ENCODE data around the gene IFNL1. TPM values are rescaled to one million over a fixed set of nuclear protein-coding genes. Genes with fewer than 3 reads are reported as not detected.
A peak's percentile ranks its signal among the peaks of the same experiment; 100 is the strongest.

IFNL1 gene
- total RNA-seq, 1 experiment from 2014 or later = not detected

GRCh38 chr19:39321117-39321831, 25.1 kb downstream of the IFNL1 start:
- H3K27me3 Mint-ChIP-seq (ENCODE audit: insufficient read depth, unreplicated experiment) = peaks cover 12% of the 10 kb centered on the region
- CTCF ChIA-PET = no interaction called here
- H3K4me3 Mint-ChIP-seq (ENCODE audit: unreplicated experiment) = peak overlapping the region; percentile 69
- H3K36me3 Mint-ChIP-seq (ENCODE audit: insufficient read depth, unreplicated experiment) = no peaks in the 10 kb centered on the region
- H3K27ac Mint-ChIP-seq (ENCODE audit: low read depth, unreplicated experiment) = no peak overlapping the region
- no peak for DNase-seq (ENCODE audit: unreplicated experiment)
- no TSS peak for BruUV-seq (replicated peaks)
- POLR2A ChIA-PET = no interaction called here
- H3K9me3 Mint-ChIP-seq (ENCODE audit: unreplicated experiment) = no peaks in the 10 kb centered on the region
- no peak for TF ChIP-seq CTCF (IDR thresholded peaks at IDR 0.05; ENCODE audit: unreplicated experiment)
- no peaks in the 10 kb centered on the region for H3K4me1 Mint-ChIP-seq (ENCODE audit: insufficient read depth, unreplicated experiment)
- intact Hi-C loops (cut with micrococcal nuclease) = loop anchor here (10.0 kb wide), 1 partner anchor 126 kb away; the partner anchor contains the start of gene NCCRP1

GRCh38 chr19:39321832-39322176, 25.6 kb downstream of the IFNL1 start:
- TF ChIP-seq CTCF (IDR thresholded peaks at IDR 0.05; ENCODE audit: unreplicated experiment) = no peak
- H3K27ac Mint-ChIP-seq (ENCODE audit: low read depth, unreplicated experiment) = no peak overlapping the region
- POLR2A ChIA-PET = no interaction called here
- CTCF ChIA-PET = interaction anchor here (0.6 kb wide), 1 partner anchor 63 kb away, joined by 3 read pairs; no protein-coding TSS in a partner anchor
- H3K4me3 Mint-ChIP-seq (ENCODE audit: unreplicated experiment) = peak overlapping the region; percentile 69
- no peaks in the 10 kb centered on the region for H3K36me3 Mint-ChIP-seq (ENCODE audit: insufficient read depth, unreplicated experiment)
- no TSS peak for BruUV-seq (replicated peaks)
- intact Hi-C loops (cut with micrococcal nuclease) = loop anchor here (10.0 kb wide), 1 partner anchor 127 kb away; the partner anchor contains the start of gene NCCRP1
- peaks cover 12% of the 10 kb centered on the region for H3K27me3 Mint-ChIP-seq (ENCODE audit: insufficient read depth, unreplicated experiment)
- no peak for DNase-seq (ENCODE audit: unreplicated experiment)
- no peaks in the 10 kb centered on the region for H3K4me1 Mint-ChIP-seq (ENCODE audit: insufficient read depth, unreplicated experiment)
- no peaks in the 10 kb centered on the region for H3K9me3 Mint-ChIP-seq (ENCODE audit: unreplicated experiment)

- intact Hi-C loops (cut with micrococcal nuclease) = loop anchor here (10.0 kb wide), 1 partner anchor 130 kb away; the partner anchor contains the start of gene NCCRP1
- no TSS peak for BruUV-seq (replicated peaks)
- H3K27me3 Mint-ChIP-seq (ENCODE audit: insufficient read depth, unreplicated experiment) = peaks cover 12% of the 10 kb centered on the region
- H3K9me3 Mint-ChIP-seq (ENCODE audit: unreplicated experiment) = no peaks in the 10 kb centered on the region
- no peaks in the 10 kb centered on the region for H3K4me1 Mint-ChIP-seq (ENCODE audit: insufficient read depth, unreplicated experiment)
- H3K4me3 Mint-ChIP-seq (ENCODE audit: unreplicated experiment) = no peak overlapping the region
- no peak overlapping the region for H3K27ac Mint-ChIP-seq (ENCODE audit: low read depth, unreplicated experiment)
- no peaks in the 10 kb centered on the region for H3K36me3 Mint-ChIP-seq (ENCODE audit: insufficient read depth, unreplicated experiment)
- no peak for DNase-seq (ENCODE audit: unreplicated experiment)
- no peak for TF ChIP-seq CTCF (IDR thresholded peaks at IDR 0.05; ENCODE audit: unreplicated experiment)
- POLR2A ChIA-PET = no interaction called here
- CTCF ChIA-PET = interaction anchor here (0.8 to 2.2 kb wide), 2 partner anchors 202 to 215 kb away, joined by 6 to 9 read pairs; no protein-coding TSS in a partner anchor
These were observed 28.1 kb downstream of the IFNL1 start for GRCh38 chr19:39324242-39324842.
